Measurements from ENCODE around the gene SMIM35.

DNA sequence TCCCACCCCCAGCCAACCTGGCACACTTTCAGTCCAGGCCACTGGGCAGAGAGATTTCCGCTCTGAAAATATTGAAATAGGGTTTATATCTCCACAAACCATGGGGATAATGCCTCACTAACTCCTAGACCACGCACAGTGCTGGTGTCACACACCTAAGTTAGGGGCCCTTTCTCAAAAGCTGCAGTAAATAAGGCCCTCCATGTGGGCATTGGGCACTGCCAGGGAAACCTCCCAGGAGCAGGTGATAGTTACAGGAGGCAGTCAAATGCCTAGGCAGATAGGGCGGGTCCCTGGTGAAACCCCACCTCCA is 103.6 kb downstream of the SMIM35 start:
- TF ChIP-seq CTCF (conservative IDR thresholded peaks at IDR 0.05 in 1 of 2, IDR thresholded peaks at IDR 0.05 in 1 of 2; ENCODE audit: low read depth in 1 of 2, low read length in 2 of 2) (no peak), EZH2 (IDR thresholded peaks at IDR 0.05; ENCODE audit: low read length, missing control alignments) (no peak)
